Progenitor cell of endocrine pancreas (in vitro differentiated cells): ENCODE data around the gene MYO7B. TPM values are rescaled to one million over a fixed set of nuclear protein-coding genes. Genes with fewer than 3 reads are reported as not detected.

Experiments
- DNase-seq: peaks from one replicate; pipeline ENCODE4 v3.0.0; 2021; ENCODE audit warnings: low spot score; ENCODE audit not compliant: unreplicated experiment
- H3K27ac Mint-ChIP-seq: 2 replicates; pipeline ENCODE4 v1.8.0; 2021; ENCODE audit warnings: mild to moderate bottlenecking, moderate library complexity, mixed read lengths
- H3K27me3 Mint-ChIP-seq: 2 replicates; pipeline ENCODE4 v1.8.0; 2021; ENCODE audit warnings: mixed read lengths
- H3K36me3 Mint-ChIP-seq: 2 replicates; pipeline ENCODE4 v1.8.0; 2022; ENCODE audit warnings: mixed read lengths; ENCODE audit not compliant: insufficient read depth
- H3K4me1 Mint-ChIP-seq: 2 replicates; pipeline ENCODE4 v1.8.0; 2021; ENCODE audit warnings: low read depth, mixed read lengths
- H3K4me3 Mint-ChIP-seq: 2 replicates; pipeline ENCODE4 v1.8.0; 2021; ENCODE audit warnings: low read depth, mild to moderate bottlenecking, moderate library complexity, mixed read lengths
- H3K9me3 Mint-ChIP-seq: 2 replicates; pipeline ENCODE4 v1.8.0; 2021; ENCODE audit warnings: low read depth, mixed read lengths
- total RNA-seq: library from RNA; stranded (reverse); gene quantifications from 2 replicates; pipeline ENCODE4 v1.2.1, GENCODE V29; 2021
- TF ChIP-seq, protein P1 (sequence below): fragments of 200-600 bp; sonication (generic); IDR thresholded peaks from one replicate; pipeline ENCODE4 v1.5.0; 2021; ENCODE audit warnings: antibody characterized with exemption, mild to moderate bottlenecking; ENCODE audit not compliant: unreplicated experiment

Gene MYO7B
- total RNA-seq, 1 donor from 2014 or later, result not detected

DNA sequence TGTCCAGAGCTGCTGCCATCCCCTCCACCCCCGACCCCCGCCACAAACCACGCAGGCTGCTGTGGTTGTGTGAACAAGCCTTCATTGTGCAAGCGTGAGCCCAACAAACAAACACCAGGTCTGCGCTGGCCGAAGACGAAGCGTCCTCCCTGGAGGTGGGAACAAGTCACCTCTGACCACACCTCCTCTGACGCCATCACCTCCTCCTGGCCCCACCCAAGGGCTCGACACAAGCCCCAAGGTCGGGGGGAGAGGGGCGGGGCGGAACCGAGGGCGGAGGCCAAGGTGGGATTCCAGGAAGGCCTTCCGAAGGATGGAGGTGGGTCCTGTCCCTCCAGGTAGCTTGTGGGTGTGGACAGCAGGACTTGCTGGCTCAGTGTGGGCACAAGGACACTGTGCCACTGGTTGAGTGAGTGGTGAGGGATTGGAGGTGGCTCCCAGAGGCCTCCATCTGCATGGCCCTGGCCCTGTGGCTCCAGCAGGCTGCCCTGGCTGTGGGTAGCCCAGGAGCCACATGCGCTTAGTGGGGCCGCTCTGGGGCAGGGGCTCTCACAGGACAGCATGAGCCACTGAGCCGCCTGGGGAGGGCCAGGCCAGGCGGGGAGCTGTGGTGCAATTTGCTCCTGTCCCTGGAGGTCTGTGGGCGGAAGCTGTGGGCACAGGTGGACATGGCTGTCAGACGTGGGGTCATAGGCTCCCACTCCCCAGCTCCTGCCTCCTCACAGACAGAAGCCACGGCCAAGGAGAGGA is 103.1 kb downstream of the MYO7B start:
- TF ChIP-seq, protein P1, sequence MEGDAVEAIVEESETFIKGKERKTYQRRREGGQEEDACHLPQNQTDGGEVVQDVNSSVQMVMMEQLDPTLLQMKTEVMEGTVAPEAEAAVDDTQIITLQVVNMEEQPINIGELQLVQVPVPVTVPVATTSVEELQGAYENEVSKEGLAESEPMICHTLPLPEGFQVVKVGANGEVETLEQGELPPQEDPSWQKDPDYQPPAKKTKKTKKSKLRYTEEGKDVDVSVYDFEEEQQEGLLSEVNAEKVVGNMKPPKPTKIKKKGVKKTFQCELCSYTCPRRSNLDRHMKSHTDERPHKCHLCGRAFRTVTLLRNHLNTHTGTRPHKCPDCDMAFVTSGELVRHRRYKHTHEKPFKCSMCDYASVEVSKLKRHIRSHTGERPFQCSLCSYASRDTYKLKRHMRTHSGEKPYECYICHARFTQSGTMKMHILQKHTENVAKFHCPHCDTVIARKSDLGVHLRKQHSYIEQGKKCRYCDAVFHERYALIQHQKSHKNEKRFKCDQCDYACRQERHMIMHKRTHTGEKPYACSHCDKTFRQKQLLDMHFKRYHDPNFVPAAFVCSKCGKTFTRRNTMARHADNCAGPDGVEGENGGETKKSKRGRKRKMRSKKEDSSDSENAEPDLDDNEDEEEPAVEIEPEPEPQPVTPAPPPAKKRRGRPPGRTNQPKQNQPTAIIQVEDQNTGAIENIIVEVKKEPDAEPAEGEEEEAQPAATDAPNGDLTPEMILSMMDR, result no peak
- Mint-ChIP-seq H3K4me3 (no peak overlapping the region), H3K36me3 (no peaks in the 10 kb centered on the region), H3K27ac (peak overlapping the region; percentile 88), H3K4me1 (peaks cover 5% of the 10 kb centered on the region), H3K9me3 (no peaks in the 10 kb centered on the region), H3K27me3 (no peaks in the 10 kb centered on the region)
- peak; percentile 35 for DNase-seq

DNA sequence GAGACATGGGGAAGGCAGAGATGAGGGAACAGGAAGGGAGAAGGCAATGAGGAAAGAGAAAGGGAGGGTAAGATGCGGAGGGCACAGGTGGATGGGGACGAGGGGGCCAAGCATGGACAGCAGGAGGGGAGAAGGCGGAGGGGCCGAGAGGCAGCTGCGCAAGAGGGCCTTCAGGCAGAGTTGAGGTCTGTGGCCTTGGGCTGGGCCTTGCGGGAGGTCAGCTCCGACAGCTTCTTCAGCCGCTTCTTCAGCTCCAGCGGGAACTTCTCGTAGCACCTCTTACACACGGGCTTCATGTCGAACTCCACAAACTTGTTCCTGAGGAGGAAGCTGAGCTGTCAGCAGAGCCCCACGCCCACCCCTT is 103.6 kb downstream of the MYO7B start:
- TF ChIP-seq, protein P1, result no peak
- Mint-ChIP-seq H3K4me1 (peaks cover 5% of the 10 kb centered on the region), H3K27me3 (no peaks in the 10 kb centered on the region), H3K36me3 (no peaks in the 10 kb centered on the region), H3K27ac (peak overlapping the region; percentile 84), H3K4me3 (no peak overlapping the region), H3K9me3 (no peaks in the 10 kb centered on the region)
- DNase-seq, result no peak

DNA sequence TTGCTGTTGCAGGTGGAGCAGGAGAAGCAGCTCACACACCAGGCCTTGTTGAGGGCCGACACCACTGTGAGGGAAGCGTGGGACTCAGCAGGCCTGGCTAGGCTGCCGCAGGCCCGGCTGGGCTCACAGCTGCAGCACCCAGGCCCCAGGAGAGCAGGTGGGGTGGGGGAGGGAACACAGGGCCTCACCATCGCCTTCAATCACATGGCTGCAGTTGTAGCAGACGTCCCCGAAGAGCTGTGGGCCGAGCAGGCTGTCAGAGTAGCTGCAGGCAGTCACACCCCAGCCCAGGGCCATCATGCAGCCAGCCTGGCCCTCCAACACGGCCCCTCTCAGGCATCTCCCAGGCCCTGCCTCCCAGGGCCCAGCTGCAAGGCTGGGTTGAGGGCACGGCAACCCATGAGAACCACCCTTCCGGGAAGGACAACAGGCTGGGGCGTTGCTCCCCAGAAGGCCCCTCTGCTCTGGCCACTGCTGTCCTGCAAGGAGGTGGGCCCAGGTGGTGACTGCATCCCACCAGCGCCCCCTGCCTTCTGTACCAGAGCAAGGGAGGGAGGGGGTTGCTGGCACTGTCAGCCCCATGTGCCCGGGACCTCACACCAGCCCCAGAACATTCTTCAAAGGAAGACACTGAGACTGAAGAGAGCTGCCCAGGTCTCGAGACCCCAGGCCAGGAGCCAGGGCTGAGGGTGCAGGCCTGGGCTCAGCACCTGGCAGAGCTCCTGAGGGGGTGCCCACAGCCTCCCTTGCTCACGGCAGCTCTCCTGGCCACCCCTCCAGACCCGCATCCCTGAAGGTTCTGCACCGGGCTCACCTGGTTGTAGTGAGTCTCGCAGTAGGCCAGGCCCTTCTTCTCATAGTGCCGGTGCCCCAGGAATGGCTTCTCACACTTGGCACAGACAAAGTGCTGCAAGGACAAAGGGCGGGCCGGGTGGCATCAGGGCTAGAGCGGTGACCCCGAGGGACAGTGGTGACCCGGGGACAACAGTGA is 104.9 kb downstream of the MYO7B start:
- Mint-ChIP-seq H3K4me1 (peaks cover 5% of the 10 kb centered on the region), H3K27me3 (peaks cover 3% of the 10 kb centered on the region), H3K27ac (no peak overlapping the region), H3K4me3 (no peak overlapping the region), H3K36me3 (no peaks in the 10 kb centered on the region), H3K9me3 (no peaks in the 10 kb centered on the region)
- TF ChIP-seq, protein P1, result peak; percentile 31
- no peak for DNase-seq

DNA sequence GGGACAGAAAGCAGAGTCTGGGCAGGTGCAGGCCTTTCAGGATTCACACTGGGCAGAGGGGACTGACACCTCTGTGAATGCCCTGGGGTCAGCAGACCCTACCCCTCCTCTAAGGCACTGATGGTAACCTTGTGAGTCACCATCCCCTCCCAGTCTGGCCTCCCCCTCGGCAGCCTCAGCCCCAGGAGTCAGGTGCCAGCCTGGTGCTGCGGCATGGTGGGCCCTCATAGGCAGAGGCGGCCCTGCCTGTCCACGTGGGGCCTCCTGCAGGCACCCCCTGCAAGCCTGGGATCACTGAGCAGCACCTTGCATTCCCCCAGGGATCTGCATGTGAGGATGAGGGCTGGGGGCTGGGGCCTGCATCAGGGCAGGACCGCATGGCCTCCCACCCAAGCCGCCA is 105.7 kb downstream of the MYO7B start:
- Mint-ChIP-seq H3K4me3 (no peak overlapping the region), H3K9me3 (no peaks in the 10 kb centered on the region), H3K4me1 (peaks cover 5% of the 10 kb centered on the region), H3K36me3 (no peaks in the 10 kb centered on the region), H3K27me3 (peaks cover 3% of the 10 kb centered on the region), H3K27ac (no peak overlapping the region)
- DNase-seq, result no peak
- TF ChIP-seq, protein P1, result no peak

DNA sequence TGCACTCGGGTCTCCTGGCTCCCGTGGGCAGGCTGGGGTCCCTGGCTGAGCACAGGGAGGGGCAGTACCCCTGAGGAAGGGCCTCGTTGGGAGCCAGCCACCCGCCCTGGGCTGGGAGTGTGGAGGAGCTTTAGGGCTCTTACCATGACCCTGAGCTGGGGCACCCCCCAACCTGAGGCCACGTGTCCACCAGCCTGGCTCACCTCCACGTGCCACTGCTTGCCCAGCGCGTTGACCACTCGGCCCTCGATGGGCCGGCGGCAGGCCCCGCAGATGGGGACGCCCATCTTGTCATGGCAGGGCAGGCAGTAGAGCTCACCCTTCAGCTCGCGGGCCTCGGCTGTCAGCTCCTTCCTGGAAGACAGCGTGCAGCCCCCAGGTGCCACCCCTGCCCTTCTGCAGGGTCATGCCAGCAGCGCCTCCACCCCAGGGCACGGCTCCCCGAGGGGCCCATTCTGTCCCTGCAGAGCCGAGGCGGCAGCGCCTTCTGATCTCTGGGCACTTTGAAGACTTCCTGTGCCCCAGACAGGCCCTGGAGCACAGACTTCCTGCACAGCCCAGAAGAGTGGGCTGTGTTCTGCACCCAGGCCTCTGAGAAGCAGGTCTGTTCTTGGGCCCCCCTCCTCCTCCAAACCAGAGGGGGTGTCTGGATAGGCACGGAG is 106.5 kb downstream of the MYO7B start:
- Mint-ChIP-seq H3K4me1 (peaks cover 5% of the 10 kb centered on the region), H3K36me3 (no peaks in the 10 kb centered on the region), H3K9me3 (no peaks in the 10 kb centered on the region), H3K4me3 (no peak overlapping the region), H3K27ac (no peak overlapping the region), H3K27me3 (peaks cover 3% of the 10 kb centered on the region)
- TF ChIP-seq, protein P1, result no peak
- no peak for DNase-seq
